ENCODE data around the gene IP6K1.
"Not testable (repeated sequence)": the region's sequence is repeated elsewhere in the genome, so short reads cannot be mapped to it uniquely, and the experiment has no call there.

Gene IP6K1

GRCh38 chr3:49786357-49787181, at the start of gene IP6K1:
Gene IP6K1 (minus strand): TSS chr3:49786542. CDS start chr3:49748040, 38,502 bp downstream.
- DNase-seq (ENCODE audit: low read depth), result peak; percentile 100

GRCh38 chr3:49831341-49831740, 45.0 kb upstream of the IP6K1 start:
- DNase-seq (ENCODE audit: low read depth), result no peak

DNA sequence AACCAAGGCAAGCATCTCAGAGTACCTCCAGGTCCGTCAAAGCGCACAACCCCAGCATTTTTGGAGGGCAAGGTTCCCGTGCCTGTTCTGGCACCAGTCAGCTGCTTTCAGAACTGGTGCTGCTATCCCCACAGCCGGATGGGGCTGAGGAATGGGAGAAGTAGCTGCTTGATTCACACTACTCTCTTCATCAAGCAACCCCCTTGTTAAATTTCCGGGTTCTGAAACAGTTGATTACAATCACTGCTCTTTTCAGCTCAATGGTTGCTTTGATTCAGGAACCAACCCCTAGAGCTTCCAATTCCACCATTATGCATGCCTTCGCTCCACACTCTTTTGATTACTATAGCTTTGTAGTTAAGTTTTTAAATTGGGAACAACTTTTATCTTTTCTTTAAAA, 39.7 kb upstream of the IP6K1 start:
- no peak for DNase-seq (ENCODE audit: low read depth)

DNA sequence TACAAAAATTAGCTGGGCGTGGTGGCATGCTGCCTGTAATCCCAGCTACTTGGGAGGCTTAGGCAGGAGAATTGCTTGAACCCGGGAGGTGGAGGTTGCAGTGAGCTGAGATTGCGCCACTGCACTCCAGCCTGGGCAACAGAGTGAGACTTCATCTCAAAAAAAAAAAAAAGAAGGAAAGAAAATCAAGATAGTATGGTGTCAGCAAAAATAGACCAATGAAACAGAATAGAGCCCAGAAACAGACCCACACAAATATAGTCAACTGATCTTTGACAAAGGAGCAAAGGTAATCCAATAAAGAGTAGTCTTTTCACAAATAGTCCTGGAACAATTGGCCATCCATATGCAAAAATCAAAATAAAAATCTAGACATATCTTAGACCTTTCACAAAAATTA, 36.8 kb upstream of the IP6K1 start:
- DNase-seq (ENCODE audit: low read depth), result not testable (repeated sequence)

DNA sequence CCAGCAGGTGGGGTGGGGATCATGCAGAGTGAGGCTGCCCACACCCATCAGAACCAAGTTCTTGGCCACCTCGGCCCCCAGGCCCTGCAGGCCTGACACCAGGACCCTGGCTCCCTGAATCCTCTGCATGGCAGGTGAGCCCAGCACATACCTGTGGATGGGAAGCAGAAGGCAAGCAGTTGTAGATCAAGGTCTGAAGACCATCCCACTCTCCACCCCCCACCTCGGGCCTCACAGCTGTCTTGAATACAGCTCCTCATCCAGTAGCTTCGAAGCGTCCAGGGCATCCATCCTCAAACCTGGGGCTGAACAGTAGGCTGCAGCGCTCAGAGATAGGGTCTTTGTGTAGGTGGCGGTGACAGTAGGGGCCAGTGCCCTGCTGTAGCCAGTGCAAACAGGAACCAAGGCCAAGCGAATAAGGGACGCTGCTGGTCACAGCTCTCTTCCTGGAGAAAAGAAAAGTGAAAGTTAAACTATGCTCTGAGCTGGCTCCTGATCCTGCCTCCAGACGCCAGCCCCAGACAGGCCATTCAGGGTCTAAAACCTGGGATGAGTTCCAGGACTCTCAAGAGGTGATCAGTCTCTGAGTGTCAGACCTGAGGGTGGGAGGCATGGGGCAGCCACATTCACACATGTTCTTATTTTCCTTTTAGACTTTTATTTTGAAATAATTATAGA, 27.3 kb upstream of the IP6K1 start, which contains the start of gene UBA7:
Gene UBA7, minus strand, starts transcription at position 457 of the 678 bp plus-strand sequence. Its CDS starts 166 bp downstream, at position 291.
- DNase-seq (ENCODE audit: low read depth), result peak; percentile 82

GRCh38 chr3:49812916-49813496, 26.7 kb upstream of the IP6K1 start:
- peak; percentile 13 for DNase-seq (ENCODE audit: low read depth)

DNA sequence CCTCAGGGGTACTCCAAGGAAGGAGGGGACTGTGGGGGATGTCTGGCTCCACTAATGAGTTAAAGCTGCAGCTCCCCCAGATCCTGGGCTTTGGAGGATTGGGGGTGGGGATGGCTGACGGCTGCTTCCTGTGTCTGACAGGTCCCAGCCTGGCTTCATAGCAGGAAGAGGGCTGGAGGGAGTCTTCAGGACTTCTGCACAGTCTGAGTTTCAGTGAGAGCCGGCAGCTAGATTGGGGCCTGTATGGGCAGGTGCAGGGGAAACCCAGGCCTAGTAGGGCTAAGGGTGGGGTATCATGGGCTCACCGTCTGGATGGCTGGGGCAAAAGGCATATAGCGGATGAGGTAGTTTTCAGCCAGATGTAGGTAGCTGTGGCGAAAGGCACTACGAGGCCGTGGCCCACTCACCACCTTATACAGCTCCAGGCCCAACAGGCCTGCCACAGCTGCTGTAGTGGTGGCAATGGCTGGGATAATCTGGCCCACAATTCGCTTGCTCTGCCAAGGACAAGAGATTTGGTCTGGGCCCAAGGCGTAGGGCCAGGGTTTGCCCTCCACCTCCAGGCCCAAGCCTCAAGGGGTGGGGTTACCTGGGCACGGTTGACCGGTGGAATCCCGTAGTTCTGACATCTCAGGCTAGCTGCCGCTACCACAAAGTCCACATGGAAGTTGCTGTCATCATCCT, 21.2 kb upstream of the IP6K1 start:
- DNase-seq (ENCODE audit: low read depth), result peak; percentile 19

GRCh38 chr3:49806850-49807249, 20.5 kb upstream of the IP6K1 start:
- DNase-seq (ENCODE audit: low read depth), result no peak

- no peak for DNase-seq (ENCODE audit: low read depth)
Observed at GRCh38 chr3:49805897-49806701, 19.8 kb upstream of the IP6K1 start.

- peak; percentile 69 for DNase-seq (ENCODE audit: low read depth)
Observed at GRCh38 chr3:49805367-49805782, 19.0 kb upstream of the IP6K1 start.

DNA sequence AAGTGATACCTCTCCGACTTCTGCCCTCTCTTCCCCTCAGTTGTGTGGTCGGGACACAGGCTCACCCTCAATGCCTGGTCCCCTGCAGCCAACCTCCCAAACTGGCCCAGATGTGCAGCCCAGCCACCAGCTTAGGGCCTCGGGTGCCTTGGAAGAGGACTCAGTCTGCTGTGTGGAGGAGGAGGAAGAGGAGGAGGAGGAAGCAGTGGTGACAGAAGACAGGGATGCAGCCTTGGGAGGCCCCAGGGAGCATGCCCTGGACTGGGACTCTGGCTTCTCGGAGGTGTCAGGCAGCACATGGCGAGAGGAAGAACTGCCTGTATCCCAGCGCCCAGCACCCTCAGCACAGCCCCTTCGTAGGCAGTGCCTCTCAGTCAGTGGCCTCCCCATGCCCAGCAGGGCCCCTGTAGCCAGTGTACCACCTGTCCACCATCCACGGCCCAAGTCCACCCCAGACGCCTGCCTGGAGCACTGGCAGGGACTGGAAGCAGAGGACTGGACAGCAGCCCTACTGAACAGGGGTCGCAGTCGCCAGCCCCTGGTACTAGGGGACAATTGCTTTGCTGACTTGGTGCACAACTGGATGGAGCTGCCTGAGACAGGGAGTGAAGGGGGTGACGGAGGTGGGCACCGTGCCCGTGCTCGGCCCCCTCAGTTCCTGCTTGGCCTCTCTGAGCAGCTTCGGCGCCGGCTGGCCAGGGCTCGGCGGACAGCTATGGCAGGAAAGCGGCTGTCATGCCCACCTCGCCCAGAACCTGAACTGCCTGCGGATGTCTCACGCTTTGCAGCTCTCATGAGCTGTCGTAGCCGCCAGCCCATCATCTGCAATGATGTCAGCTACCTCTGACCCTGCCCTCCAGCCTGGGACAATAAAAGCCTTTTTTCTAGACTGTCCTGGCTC, 18.0 kb upstream of the IP6K1 start:
- DNase-seq (ENCODE audit: low read depth), result no peak

GRCh38 chr3:49803465-49804140, 17.3 kb upstream of the IP6K1 start:
- no peak for DNase-seq (ENCODE audit: low read depth)

- DNase-seq (ENCODE audit: low read depth), result peak; percentile 83
Observed at GRCh38 chr3:49802719-49803464, 16.6 kb upstream of the IP6K1 start, which contains the start of gene INKA1. Gene INKA1 (plus strand): TSS chr3:49803261. CDS start chr3:49803393, 132 bp downstream.

- no peak for DNase-seq (ENCODE audit: low read depth)
Observed at GRCh38 chr3:49801160-49801559, 14.8 kb upstream of the IP6K1 start.

GRCh38 chr3:49799761-49800160, 13.4 kb upstream of the IP6K1 start, which contains the start of gene CDHR4:
Gene CDHR4 (minus strand): TSS chr3:49799873. CDS start chr3:49799812, 61 bp downstream.
- peak; percentile 82 for DNase-seq (ENCODE audit: low read depth)

DNA sequence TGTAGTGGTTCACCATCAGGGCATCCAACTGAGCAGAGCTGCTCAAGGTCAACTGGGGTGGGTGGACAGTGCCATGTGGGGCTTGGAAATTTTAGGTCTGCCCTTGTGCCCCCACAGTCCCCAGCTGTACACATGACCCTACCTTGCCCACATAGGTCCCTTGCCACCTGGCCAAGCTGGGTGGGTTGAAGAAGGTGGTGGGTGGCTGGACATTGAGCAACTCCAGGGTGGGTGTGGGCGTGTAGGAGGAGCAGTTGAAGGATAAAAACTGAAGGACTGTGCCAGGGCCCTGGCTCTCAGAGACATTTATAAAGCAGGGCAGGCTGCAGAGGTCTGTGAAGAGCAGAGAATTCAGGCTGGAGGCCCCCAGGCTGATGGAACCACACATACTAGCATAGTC, 12.8 kb upstream of the IP6K1 start:
- no peak for DNase-seq (ENCODE audit: low read depth)

DNA sequence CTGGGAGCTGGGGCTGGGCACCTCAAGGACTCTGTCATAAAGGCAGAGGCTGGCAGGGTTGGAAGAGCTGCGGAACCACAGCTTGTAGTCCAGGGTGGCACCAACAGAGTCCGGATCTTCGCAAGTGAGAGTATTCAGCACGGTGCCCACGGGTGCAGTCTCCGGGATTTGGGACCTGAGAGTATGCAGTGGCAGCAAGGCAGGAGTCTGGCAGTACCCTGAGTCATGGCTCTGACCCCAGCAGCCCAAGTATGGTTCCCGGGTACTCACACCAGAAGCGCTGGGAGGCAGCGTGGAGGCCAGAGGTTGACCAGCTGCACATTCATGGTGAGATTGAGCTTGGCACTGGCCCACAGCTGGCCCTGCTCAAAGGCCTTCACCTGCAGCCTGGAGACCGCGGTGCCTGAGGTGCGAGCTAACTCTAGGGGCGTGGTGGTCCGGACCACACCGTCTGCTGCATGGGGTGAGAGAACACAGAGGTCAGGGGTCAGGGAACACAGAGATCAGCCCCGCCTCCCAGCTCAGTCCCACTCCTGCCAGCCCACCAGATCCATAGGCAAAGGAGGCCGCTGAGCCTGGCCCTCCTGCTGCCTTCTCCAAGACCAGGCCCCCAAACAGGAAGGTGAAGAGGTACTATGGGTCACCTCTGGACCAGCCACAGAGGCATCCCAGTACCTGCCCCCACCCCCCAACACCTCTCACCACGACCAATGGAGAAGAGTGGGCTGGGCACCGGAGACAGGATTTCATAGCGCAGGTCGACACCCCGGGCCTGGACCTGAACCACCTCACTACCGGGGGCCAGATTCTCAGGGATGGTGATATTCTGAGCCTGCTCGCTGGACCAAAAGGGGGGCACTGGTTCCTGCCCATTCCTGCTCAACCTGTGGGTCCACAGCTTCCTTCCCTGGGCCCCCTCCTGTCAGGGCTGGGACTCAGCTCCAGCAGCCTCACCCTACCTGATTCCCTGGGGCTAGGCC, 8.9 kb upstream of the IP6K1 start:
- DNase-seq (ENCODE audit: low read depth), result no peak

- no peak for DNase-seq (ENCODE audit: low read depth)
Observed at GRCh38 chr3:49794431-49794830, 8.1 kb upstream of the IP6K1 start.
